Uterus (tissue), 4 donors: ENCODE measurements around the gene FAF1. TPM values are rescaled to one million over a fixed set of nuclear protein-coding genes. Genes with fewer than 3 reads are reported as not detected.
"Not testable (repeated sequence)": the region's sequence is repeated elsewhere in the genome, so short reads cannot be mapped to it uniquely, and the experiment has no call there.

ENCODE experiments used
- DNase-seq, 2 donors: peaks; one replicate each; pipeline ENCODE4 v3.0.0-alpha.2; 2019 to 2020
- H3K27ac ChIP-seq, 2 donors: fragments of 200-600 bp; sonication (generic); 1 replicate in 1 of 2; 2 replicates in 1 of 2; pipeline ENCODE4 v1.5.1; 2016 to 2018
- H3K27me3 ChIP-seq, 2 donors: fragments of 200-600 bp; sonication (generic); one replicate each; pipeline ENCODE4 v1.5.1; 2018 to 2019; ENCODE audit warnings: control low read depth in 1 of 2
- H3K36me3 ChIP-seq, 2 donors: fragments of 200-600 bp; sonication (generic); one replicate each; pipeline ENCODE4 v1.5.1; 2019; ENCODE audit warnings: control low read depth in 1 of 2
- H3K4me1 ChIP-seq, 2 donors: fragments of 200-600 bp; sonication (generic); one replicate each; pipeline ENCODE4 v1.5.1; 2018 to 2019; ENCODE audit warnings: control low read depth in 1 of 2
- H3K4me3 ChIP-seq, 2 donors: fragments of 200-600 bp; sonication (generic); 1 replicate in 1 of 2; 2 replicates in 1 of 2; pipeline ENCODE4 v1.5.1; 2018 to 2019; ENCODE audit warnings: mild to moderate bottlenecking in 1 of 2
- H3K9me3 ChIP-seq, 2 donors: fragments of 200-600 bp; sonication (generic); one replicate each; pipeline ENCODE4 v1.5.1; 2019; ENCODE audit warnings: control low read depth in 1 of 2
- CTCF ChIP-seq, 4 experiments: fragments of 200-600 bp in 2 of 4; fragments of 450-650 bp in 2 of 4; sonication (generic) in 2 of 4; IDR thresholded peaks; one replicate each; pipeline ENCODE4 v1.5.1; 2016 to 2019; ENCODE audit warnings: antibody characterized with exemption in 4 of 4, mild to moderate bottlenecking in 2 of 4, moderate library complexity in 1 of 4
- POLR2A ChIP-seq, 2 donors: fragments of 450-650 bp; IDR thresholded peaks; one replicate each; pipeline ENCODE4 v1.6.1; 2016; ENCODE audit warnings: antibody characterized with exemption in 2 of 2, mild to moderate bottlenecking in 1 of 2, moderate library complexity in 1 of 2
- intact Hi-C: fragments of 100-400 bp; cut with DNase I; formaldehyde crosslinking; loops from one replicate; pipeline ENCODE4 v1.15.1; 2023; ENCODE audit warnings: low total_unique reads
- total RNA-seq, 4 donors: library from RNA; depleted of rRNA in 3 of 4; stranded (reverse); fragments of >200 nt in 3 of 4; gene quantifications; one replicate each; pipeline versions ENCODE4 v1.1.0 to v1.2.4, GENCODE V29; 2014 to 2023
- donor health status: DM: yes; HTN: yes; CAD: no.

The FAF1 gene
- total RNA-seq, 4 donors from 2014 or later: 34.1 to 77.2 (median 64.1) TPM

DNA sequence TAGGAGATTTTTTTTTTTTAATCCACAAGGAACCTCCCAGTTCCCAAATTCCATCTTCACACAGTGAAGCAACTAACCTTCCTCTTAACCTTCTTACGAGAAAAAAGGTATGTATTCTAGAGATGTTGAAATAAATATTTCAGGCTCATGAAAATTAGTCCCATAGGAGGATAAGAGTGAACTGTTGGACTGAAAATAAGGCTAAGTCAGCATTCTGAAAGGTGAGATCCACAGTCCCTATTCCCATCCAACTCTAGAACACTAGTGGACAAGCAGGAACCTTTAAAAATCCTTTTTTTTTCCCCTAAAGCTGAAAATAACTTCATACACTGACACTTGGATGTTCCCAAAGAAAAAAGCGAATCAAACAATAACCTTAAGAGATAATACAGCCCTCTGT is 44.4 kb downstream of the FAF1 start:
- H3K4me1 ChIP-seq: no peaks in the 10 kb centered on the region
- no peaks in the 10 kb centered on the region for H3K9me3 ChIP-seq
- DNase-seq: no peak
- no peak overlapping the region for H3K4me3 ChIP-seq
- intact Hi-C loops: no loop called here
- no peak overlapping the region for H3K27ac ChIP-seq
- H3K36me3 ChIP-seq: no peaks in the 10 kb centered on the region
- no peaks in the 10 kb centered on the region for H3K27me3 ChIP-seq
- TF ChIP-seq POLR2A (IDR thresholded peaks at IDR 0.05): no peak

DNA sequence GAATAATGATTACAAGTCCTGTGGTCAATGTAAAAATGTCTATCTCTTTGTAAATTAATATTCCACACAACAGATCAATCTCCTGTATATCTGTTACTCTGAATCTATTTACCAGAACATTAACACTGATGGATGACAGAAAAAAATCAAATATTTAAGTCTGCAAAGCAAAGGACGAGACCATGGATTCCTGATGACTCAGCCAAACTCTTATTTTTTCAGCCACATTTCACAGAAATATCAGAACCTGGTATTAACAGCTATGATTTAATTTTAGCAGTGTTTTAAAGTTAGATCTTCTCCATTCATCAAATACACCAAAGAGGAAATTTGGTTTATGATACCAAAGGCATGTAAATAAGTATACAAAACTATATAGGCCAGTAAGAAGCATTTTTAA is 46.1 kb downstream of the FAF1 start:
- DNase-seq: no peak
- H3K4me3 ChIP-seq: no peak overlapping the region
- no peak overlapping the region for H3K27ac ChIP-seq
- TF ChIP-seq CTCF (IDR thresholded peaks at IDR 0.05) (no peak), POLR2A (IDR thresholded peaks at IDR 0.05) (no peak)
- intact Hi-C loops: no loop called here
- no peaks in the 10 kb centered on the region for H3K9me3 ChIP-seq
- no peaks in the 10 kb centered on the region for H3K27me3 ChIP-seq
- H3K36me3 ChIP-seq: no peaks in the 10 kb centered on the region
- no peaks in the 10 kb centered on the region for H3K4me1 ChIP-seq

- H3K9me3 ChIP-seq, H3K4me3 ChIP-seq, H3K27me3 ChIP-seq, intact Hi-C loops, H3K4me1 ChIP-seq, H3K27ac ChIP-seq, H3K36me3 ChIP-seq, DNase-seq: not testable (repeated sequence)
These were observed 49.7 kb downstream of the FAF1 start for GRCh38 chr1:50910356-50910755.

DNA sequence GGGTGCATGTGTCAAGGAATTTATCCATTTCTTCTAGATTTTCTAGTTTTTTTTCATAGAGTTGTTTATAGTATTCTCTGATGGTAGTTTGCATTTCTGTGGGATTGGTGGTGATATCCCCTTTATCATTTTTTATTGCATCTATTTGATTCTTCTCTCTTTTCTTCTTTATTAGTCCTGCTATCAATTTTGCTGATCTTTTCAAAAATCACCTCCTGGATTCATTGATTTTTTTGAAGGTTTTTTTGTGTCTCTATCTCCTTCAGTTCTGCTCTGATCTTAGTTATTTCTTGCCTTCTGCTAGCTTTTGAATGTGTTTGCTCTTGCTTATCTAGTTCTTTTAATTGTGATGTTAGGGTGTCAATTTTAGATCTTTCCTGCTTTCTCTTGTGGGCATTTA is 52.5 kb downstream of the FAF1 start:
- H3K4me1 ChIP-seq, intact Hi-C loops, H3K9me3 ChIP-seq, H3K27ac ChIP-seq, H3K4me3 ChIP-seq, H3K27me3 ChIP-seq, H3K36me3 ChIP-seq, DNase-seq: not testable (repeated sequence)

- H3K27ac ChIP-seq, intact Hi-C loops, H3K27me3 ChIP-seq, H3K4me1 ChIP-seq, H3K36me3 ChIP-seq, H3K9me3 ChIP-seq, DNase-seq, H3K4me3 ChIP-seq: not testable (repeated sequence)
These were observed 54.0 kb downstream of the FAF1 start for GRCh38 chr1:50906050-50906449.

DNA sequence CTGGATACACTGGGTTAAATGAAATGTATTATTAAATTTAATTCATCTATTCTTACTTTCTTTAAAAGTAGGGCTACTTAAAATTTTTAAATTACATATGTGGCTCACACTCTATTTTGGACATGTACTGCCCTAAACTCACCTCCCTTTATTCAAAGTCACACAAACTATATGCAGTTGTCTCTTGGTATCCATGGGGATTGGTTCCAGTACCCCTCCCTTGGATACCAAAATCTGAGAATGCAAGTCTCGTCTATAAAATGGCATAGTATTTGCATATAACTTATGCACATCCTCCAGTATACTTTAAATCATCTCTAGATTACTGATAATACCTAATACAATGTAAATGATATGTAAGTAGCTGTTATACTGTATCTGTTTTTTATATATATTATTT is 57.6 kb downstream of the FAF1 start:
- DNase-seq: no peak
- H3K9me3 ChIP-seq: no peaks in the 10 kb centered on the region
- H3K27ac ChIP-seq: no peak overlapping the region
- no peak overlapping the region for H3K4me3 ChIP-seq
- H3K27me3 ChIP-seq: no peaks in the 10 kb centered on the region
- intact Hi-C loops: no loop called here
- TF ChIP-seq POLR2A (IDR thresholded peaks at IDR 0.05): no peak
- TF ChIP-seq CTCF (IDR thresholded peaks at IDR 0.05): no peak
- no peaks in the 10 kb centered on the region for H3K36me3 ChIP-seq
- H3K4me1 ChIP-seq: no peaks in the 10 kb centered on the region

GRCh38 chr1:50901872-50902271 is 58.2 kb downstream of the FAF1 start:
- TF ChIP-seq CTCF (IDR thresholded peaks at IDR 0.05) (no peak), POLR2A (IDR thresholded peaks at IDR 0.05) (no peak)
- intact Hi-C loops: no loop called here

More at GRCh38 chr1:50901872-50902271, 58.2 kb downstream of the FAF1 start:
- no peak for DNase-seq
- Histone ChIP-seq H3K27ac (no peak overlapping the region), H3K9me3 (no peaks in the 10 kb centered on the region), H3K36me3 (no peaks in the 10 kb centered on the region), H3K27me3 (no peaks in the 10 kb centered on the region), H3K4me1 (no peaks in the 10 kb centered on the region), H3K4me3 (no peak overlapping the region)
